ENCODE data around the gene BRD3OS. TPM values are rescaled to one million over a fixed set of nuclear protein-coding genes. Genes with fewer than 3 reads are reported as not detected.

Gene BRD3OS
- total and polyA plus RNA-seq, 2 of the 13 experiments (the other 11 are each of a cell fraction or from before 2014, with no cell fraction given), result 4.9 to 5.7 TPM

GRCh38 chr9:133979273-133979920, 45.9 kb upstream of the BRD3OS start (continued):
- peak; percentile 94 for TF ChIP-seq ZNF264 (CRISPR knock-in tag; IDR thresholded peaks at IDR 0.05)
- TF ChIP-seq PLSCR1 (CRISPR knock-in tag; IDR thresholded peaks at IDR 0.05; ENCODE audit: borderline replicate concordance), result no peak
- peak; percentile 31; the same call in 1 of the 2 replicates for TF ChIP-seq SOX13 (IDR thresholded peaks at IDR 0.05)
- TF ChIP-seq SOX13 (CRISPR knock-in tag; conservative IDR thresholded peaks at IDR 0.05 in 1 of 2, IDR thresholded peaks at IDR 0.05 in 1 of 2), result peak in 1 of 2 experiments; percentile 32; a peak in 1 of 4 replicates
- TF ChIP-seq ZBED4 (CRISPR knock-in tag; IDR thresholded peaks at IDR 0.05; ENCODE audit: borderline replicate concordance), result peak; percentile 80
- peak; percentile 63; the same call in 1 of the 2 replicates for TF ChIP-seq ZNF768 (CRISPR knock-in tag; IDR thresholded peaks at IDR 0.05)
- TF ChIP-seq ZNF276 (CRISPR knock-in tag; IDR thresholded peaks at IDR 0.05; ENCODE audit: low read depth), result 0 out of 2 replicates have a peak, but pooled peaks have one; percentile 31
- peak; percentile 76 for TF ChIP-seq ZSCAN25 (CRISPR knock-in tag; IDR thresholded peaks at IDR 0.05)
- no peak for TF ChIP-seq FIP1L1 (IDR thresholded peaks at IDR 0.05; ENCODE audit: borderline replicate concordance, insufficient read depth, low read depth, low read length)
- no peak for TF ChIP-seq HOXA9 (CRISPR knock-in tag; IDR thresholded peaks at IDR 0.05; ENCODE audit: borderline replicate concordance)
- TF ChIP-seq TEAD3 (CRISPR knock-in tag; optimal IDR thresholded peaks at IDR 0.05; ENCODE audit: borderline replicate concordance), result peak; percentile 67
- peak; percentile 71; the same call in 1 of the 2 replicates for TF ChIP-seq KDM4B (CRISPR knock-in tag; IDR thresholded peaks at IDR 0.05)
- TF ChIP-seq KAT7 (CRISPR knock-in tag; IDR thresholded peaks at IDR 0.05; ENCODE audit: borderline replicate concordance), result peak; percentile 77; the same call in 1 of the 2 replicates
- TF ChIP-seq ZNF414 (CRISPR knock-in tag; IDR thresholded peaks at IDR 0.05), result peak; percentile 68; the same call in 1 of the 2 replicates
- 0 out of 2 replicates have a peak, but pooled peaks have one; percentile 21 for TF ChIP-seq ZNF605 (CRISPR knock-in tag; IDR thresholded peaks at IDR 0.05)
- peak; percentile 73; the same call in 1 of the 2 replicates for TF ChIP-seq ZNF709 (CRISPR knock-in tag; IDR thresholded peaks at IDR 0.05)
- TF ChIP-seq SALL1 (CRISPR knock-in tag; IDR thresholded peaks at IDR 0.05), result peak; percentile 21; the same call in 1 of the 2 replicates
- 0 out of 2 replicates have a peak, but pooled peaks have one; percentile 19 for TF ChIP-seq ZNF580 (CRISPR knock-in tag; IDR thresholded peaks at IDR 0.05; ENCODE audit: borderline replicate concordance, low read depth)
- peak; percentile 84 for TF ChIP-seq ELF3 (CRISPR knock-in tag; IDR thresholded peaks at IDR 0.05)
- no peak for TF ChIP-seq ZNF335 (CRISPR knock-in tag; IDR thresholded peaks at IDR 0.05)
- TF ChIP-seq TGIF2 (CRISPR knock-in tag; IDR thresholded peaks at IDR 0.05), result peak; percentile 11; the same call in 1 of the 2 replicates
- TF ChIP-seq ZNF343 (CRISPR knock-in tag; IDR thresholded peaks at IDR 0.05), result peak; percentile 32; the same call in 1 of the 2 replicates
- no peak for TF ChIP-seq DNMT3B (CRISPR knock-in tag; conservative IDR thresholded peaks at IDR 0.05)
